SK-N-SH (cell line): ENCODE results near the gene NR2F1-AS1. TPM values are rescaled to one million over a fixed set of nuclear protein-coding genes. Genes with fewer than 3 reads are reported as not detected.

Source experiments
- CTCF ChIP-seq: fragments of 200-600 bp; sonication (generic); IDR thresholded peaks from 2 replicates; pipeline ENCODE4 v1.6.1; 2017; ENCODE audit warnings: antibody characterized with exemption, mild to moderate bottlenecking, moderate library complexity
- EP300 ChIP-seq, 2 experiments: IDR thresholded peaks; 2 replicates each; pipeline versions ENCODE4 v1.4.0 to v1.6.1; 2012; ENCODE audit warnings: borderline replicate concordance in 1 of 2, low read depth in 1 of 2, low read length in 1 of 2
- EZH2phosphoT487 ChIP-seq: fragments of 200-600 bp; sonication (generic); IDR thresholded peaks from 2 replicates; pipeline ENCODE4 v1.6.1; 2017; ENCODE audit warnings: low read depth, mixed run types, mild to moderate bottlenecking, antibody characterized with exemption, moderate library complexity, borderline replicate concordance
- FOSL2 ChIP-seq: IDR thresholded peaks from 2 replicates; pipeline ENCODE4 v1.4.0; 2012; ENCODE audit warnings: low read depth, mild to moderate bottlenecking, moderate library complexity, borderline replicate concordance
- FOXM1 ChIP-seq: IDR thresholded peaks from 2 replicates; pipeline ENCODE4 v1.4.0; 2012; ENCODE audit warnings: low read depth, mild to moderate bottlenecking
- GABPA ChIP-seq: IDR thresholded peaks from 2 replicates; pipeline ENCODE4 v1.4.0; 2012; ENCODE audit warnings: low read depth, mild to moderate bottlenecking
- GATA2 ChIP-seq: sonication (generic); formaldehyde crosslinking; IDR thresholded peaks from 2 replicates; pipeline ENCODE4 v1.5.0; 2020; ENCODE audit warnings: mild to moderate bottlenecking, missing genetic modification reagents
- JUND ChIP-seq: IDR thresholded peaks from 2 replicates; pipeline ENCODE4 v1.4.0; 2012
- MAX ChIP-seq: IDR thresholded peaks from 2 replicates; pipeline ENCODE4 v1.4.0; 2012; ENCODE audit warnings: low read depth
- MXI1 ChIP-seq: IDR thresholded peaks from 2 replicates; pipeline ENCODE4 v1.6.1; 2012; ENCODE audit warnings: mild to moderate bottlenecking, low read depth, low read length, improper control_type of control experiment
- NFIC ChIP-seq: IDR thresholded peaks from 2 replicates; pipeline ENCODE4 v1.4.0; 2012; ENCODE audit warnings: borderline replicate concordance
- NRF1 ChIP-seq: IDR thresholded peaks from 2 replicates; pipeline ENCODE4 v1.6.1; 2012; ENCODE audit warnings: low read depth, mild to moderate bottlenecking, low read length
- PBX3 ChIP-seq: IDR thresholded peaks from 2 replicates; pipeline ENCODE4; 2012
- POLR2AphosphoS5 ChIP-seq: IDR thresholded peaks from 2 replicates; pipeline ENCODE4 v1.6.1; 2012; ENCODE audit warnings: low read depth, low read length
- RAD21 ChIP-seq: IDR thresholded peaks from 2 replicates; pipeline ENCODE4 v1.6.1; 2012; ENCODE audit warnings: mild to moderate bottlenecking, low read length
- RFX5 ChIP-seq: IDR thresholded peaks from 2 replicates; pipeline ENCODE4 v1.6.1; 2012; ENCODE audit warnings: mild to moderate bottlenecking, improper control_type of control experiment, low read length
- TAF1 ChIP-seq: IDR thresholded peaks from 2 replicates; pipeline ENCODE4 v1.6.1; 2012; ENCODE audit warnings: low read depth, mild to moderate bottlenecking, low read length, moderate library complexity, borderline replicate concordance
- TCF12 ChIP-seq: IDR thresholded peaks from 2 replicates; pipeline ENCODE4 v1.4.0; 2012
- TEAD4 ChIP-seq: IDR thresholded peaks from 2 replicates; pipeline ENCODE4 v1.4.0; 2012; ENCODE audit warnings: mild to moderate bottlenecking, borderline replicate concordance; ENCODE audit not compliant: insufficient read depth
- ZBTB33 ChIP-seq: IDR thresholded peaks from 2 replicates; pipeline ENCODE4 v1.4.0; 2012; ENCODE audit warnings: low read depth, borderline replicate concordance
- polyA plus RNA-seq, 3 experiments: library from polyadenylated mRNA; depleted of rRNA; stranded (reverse); fragments of >200 nt; gene quantifications; 2 replicates each; pipeline ENCODE4 v1.2.3, GENCODE V29; 2012
- TF ChIP-seq, protein P1 (sequence below): fragments of 150-350 bp; IDR thresholded peaks from 2 replicates; pipeline ENCODE4 v1.6.1; 2017; ENCODE audit warnings: antibody characterized with exemption, low read length, low read depth, borderline replicate concordance

NR2F1-AS1 gene
- polyA plus RNA-seq, 1 of the 3 experiments (the other 2 are of a cell fraction) = 7.4 TPM

GRCh38 chr5:93503598-93504067, 77.4 kb downstream of the NR2F1-AS1 start (continued):
- TF ChIP-seq ZBTB33 (no peak), JUND (peak; percentile 80), GABPA (no peak), FOSL2 (peak; percentile 87), TEAD4 (no peak), RFX5 (no peak), TCF12 (peak; percentile 85), EP300 (IDR thresholded peaks at IDR 0.05; ENCODE audit: borderline replicate concordance in 1 of 2, low read depth in 1 of 2, low read length in 1 of 2) (peak in 1 of 2 experiments; percentile 54; a peak in 1 of 4 replicates), MXI1 (no peak), POLR2AphosphoS5 (peak; percentile 36; the same call in 1 of the 2 replicates), CTCF (no peak), PBX3 (peak; percentile 86), TAF1 (no peak), NRF1 (no peak), MAX (no peak), RAD21 (no peak), GATA2 (CRISPR knock-in tag) (no peak), EZH2phosphoT487 (no peak), FOXM1 (no peak), NFIC (no peak)
- TF ChIP-seq, protein P1, sequence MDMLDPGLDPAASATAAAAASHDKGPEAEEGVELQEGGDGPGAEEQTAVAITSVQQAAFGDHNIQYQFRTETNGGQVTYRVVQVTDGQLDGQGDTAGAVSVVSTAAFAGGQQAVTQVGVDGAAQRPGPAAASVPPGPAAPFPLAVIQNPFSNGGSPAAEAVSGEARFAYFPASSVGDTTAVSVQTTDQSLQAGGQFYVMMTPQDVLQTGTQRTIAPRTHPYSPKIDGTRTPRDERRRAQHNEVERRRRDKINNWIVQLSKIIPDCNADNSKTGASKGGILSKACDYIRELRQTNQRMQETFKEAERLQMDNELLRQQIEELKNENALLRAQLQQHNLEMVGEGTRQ = no peak
